Spleen (tissue), 7 donors: Measurements from ENCODE around the gene ZC3H18.
A peak's percentile ranks its signal among the peaks of the same experiment; 100 is the strongest.

ENCODE experiments used
- POLR2A ChIP-seq, 3 donors: fragments of 450-650 bp; IDR thresholded peaks; one replicate each; pipeline ENCODE4 v1.5.1; 2017; ENCODE audit warnings: antibody characterized with exemption in 3 of 3, mild to moderate bottlenecking in 1 of 3
- POLR2AphosphoS5 ChIP-seq, 3 donors: sonication (generic); formaldehyde crosslinking; IDR thresholded peaks; one replicate each; pipeline ENCODE4 v1.5.1; 2017; ENCODE audit warnings: antibody characterized with exemption in 3 of 3
- TF ChIP-seq, protein P1 (sequence below), 11 experiments: fragments of 200-600 bp in 7 of 11; fragments of 450-650 bp in 4 of 11; sonication (generic) in 4 of 11; IDR thresholded peaks in 8 of 11; conservative IDR thresholded peaks in 3 of 11; 1 replicate in 7 of 11; 2 replicates in 4 of 11; pipeline versions ENCODE4 v1.4.0 to v1.8.0; 2016 to 2021; ENCODE audit warnings: antibody characterized with exemption in 11 of 11, inconsistent platforms in 4 of 11, mild to moderate bottlenecking in 1 of 11
- donor health status: DM: no; HTN: no; CAD: no; lungs with moderate emphysema.
- donor health status: DM: no; HTN: no; CAD: no.
- donor health status: DM: no; HTN: no; CAD: no.

DNA sequence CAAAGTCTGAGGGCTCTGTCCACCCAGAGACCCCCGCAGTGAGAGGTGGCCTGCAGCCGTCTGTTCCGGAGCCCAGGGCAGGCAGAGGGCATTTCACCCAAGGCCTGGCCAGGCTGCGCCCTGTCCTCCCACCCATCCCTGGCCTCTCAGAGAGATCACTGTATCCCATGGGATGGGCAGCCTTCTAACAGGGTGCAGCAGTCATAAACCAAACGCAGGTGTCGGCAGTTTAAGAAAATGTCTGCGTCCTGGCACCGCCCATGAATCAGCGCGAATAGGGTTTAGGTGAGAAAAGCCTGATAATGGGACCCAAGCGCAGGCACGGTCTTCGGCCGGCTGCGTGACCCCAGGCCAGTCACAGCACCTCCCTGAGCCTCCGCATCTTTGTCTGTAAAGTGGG, 75.3 kb downstream of the ZC3H18 start:
- TF ChIP-seq POLR2AphosphoS5 (IDR thresholded peaks at IDR 0.05) (peak in 1 of 3 donors; percentile 12), POLR2A (IDR thresholded peaks at IDR 0.05) (no peak)
- TF ChIP-seq, protein P1, sequence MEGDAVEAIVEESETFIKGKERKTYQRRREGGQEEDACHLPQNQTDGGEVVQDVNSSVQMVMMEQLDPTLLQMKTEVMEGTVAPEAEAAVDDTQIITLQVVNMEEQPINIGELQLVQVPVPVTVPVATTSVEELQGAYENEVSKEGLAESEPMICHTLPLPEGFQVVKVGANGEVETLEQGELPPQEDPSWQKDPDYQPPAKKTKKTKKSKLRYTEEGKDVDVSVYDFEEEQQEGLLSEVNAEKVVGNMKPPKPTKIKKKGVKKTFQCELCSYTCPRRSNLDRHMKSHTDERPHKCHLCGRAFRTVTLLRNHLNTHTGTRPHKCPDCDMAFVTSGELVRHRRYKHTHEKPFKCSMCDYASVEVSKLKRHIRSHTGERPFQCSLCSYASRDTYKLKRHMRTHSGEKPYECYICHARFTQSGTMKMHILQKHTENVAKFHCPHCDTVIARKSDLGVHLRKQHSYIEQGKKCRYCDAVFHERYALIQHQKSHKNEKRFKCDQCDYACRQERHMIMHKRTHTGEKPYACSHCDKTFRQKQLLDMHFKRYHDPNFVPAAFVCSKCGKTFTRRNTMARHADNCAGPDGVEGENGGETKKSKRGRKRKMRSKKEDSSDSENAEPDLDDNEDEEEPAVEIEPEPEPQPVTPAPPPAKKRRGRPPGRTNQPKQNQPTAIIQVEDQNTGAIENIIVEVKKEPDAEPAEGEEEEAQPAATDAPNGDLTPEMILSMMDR (IDR thresholded peaks at IDR 0.05 in 8 of 11, conservative IDR thresholded peaks at IDR 0.05 in 3 of 11), result no peak
